HG03457 (cell line): Measurements from ENCODE around the gene GUCY2D.
"Not testable (repeated sequence)": the region's sequence is repeated elsewhere in the genome, so short reads cannot be mapped to it uniquely, and the experiment has no call there.

ENCODE experiments used
- ATAC-seq: cut with Tn5 transposase; IDR thresholded peaks from one replicate; pipeline ENCODE4 v1.9.1; 2021; ENCODE audit warnings: moderate number of reproducible peaks; ENCODE audit not compliant: unreplicated experiment

The GUCY2D gene

DNA sequence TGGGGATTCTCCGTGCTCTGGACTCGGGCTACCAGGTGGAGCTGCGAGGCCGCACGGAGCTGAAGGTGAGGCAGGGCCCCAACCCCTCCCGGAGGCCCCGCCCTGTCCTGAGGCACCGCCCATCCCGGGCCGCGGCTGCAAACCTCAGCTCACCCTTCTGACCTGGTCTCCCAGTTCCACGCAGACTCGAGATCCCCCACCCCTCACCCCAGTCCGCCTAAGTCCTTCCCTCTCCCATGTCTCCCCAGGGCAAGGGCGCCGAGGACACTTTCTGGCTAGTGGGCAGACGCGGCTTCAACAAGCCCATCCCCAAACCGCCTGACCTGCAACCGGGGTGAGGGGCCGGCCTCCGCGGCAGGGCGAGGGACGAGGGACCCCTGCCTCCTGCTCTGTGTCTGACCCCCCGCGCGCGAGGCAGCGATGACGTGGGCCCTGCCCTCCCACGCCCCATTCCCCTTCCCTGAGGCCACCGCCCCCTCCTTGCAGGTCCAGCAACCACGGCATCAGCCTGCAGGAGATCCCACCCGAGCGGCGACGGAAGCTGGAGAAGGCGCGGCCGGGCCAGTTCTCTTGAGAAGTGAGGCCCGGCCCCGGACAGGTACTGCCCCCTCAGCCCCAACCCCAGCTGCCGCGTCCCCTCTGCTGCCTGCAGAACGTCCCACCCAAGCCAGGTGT is 13.7 kb downstream of the GUCY2D start:
- no peak for ATAC-seq

DNA sequence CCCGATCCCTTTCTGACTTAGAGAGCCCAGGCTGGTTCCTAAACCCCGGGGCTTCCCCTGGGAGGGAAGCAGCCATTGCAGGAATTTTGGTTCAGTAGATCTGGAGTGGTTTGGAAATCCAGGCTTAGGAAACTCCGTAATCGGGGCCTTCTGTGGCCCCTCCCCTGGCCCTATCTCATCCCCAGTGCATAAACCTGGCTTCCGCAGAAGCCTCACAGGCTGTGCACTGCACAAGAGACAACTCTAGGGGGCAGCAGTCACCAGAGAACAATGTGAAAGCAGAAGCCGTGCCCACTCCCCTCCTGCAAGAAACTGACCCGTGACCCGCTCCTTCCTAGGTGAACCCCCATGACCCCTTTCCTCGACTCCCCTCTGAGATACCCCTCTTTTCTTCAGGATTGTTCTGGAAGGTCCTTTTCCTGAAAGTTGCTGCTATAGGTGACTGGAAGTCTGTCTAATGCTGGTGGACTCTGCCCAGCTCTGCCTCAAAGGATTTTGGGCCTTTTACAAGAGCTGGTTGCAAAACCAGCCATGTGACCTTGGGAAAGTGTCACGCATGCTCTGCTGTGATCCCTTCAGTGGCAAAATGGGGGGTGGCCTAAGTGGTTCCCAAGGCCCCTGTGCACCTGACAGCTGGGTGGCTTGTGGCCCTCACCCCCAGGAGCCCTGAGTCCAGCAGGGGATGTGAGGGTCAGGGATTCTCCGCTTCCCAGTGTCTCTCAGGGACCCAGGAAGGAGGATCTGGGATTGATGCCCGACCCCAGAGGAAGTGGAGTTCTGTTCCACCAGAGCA is 14.4 kb downstream of the GUCY2D start:
- ATAC-seq, result no peak

GRCh38 chr17:8018436-8018835 is 16.0 kb downstream of the GUCY2D start:
- no peak for ATAC-seq

DNA sequence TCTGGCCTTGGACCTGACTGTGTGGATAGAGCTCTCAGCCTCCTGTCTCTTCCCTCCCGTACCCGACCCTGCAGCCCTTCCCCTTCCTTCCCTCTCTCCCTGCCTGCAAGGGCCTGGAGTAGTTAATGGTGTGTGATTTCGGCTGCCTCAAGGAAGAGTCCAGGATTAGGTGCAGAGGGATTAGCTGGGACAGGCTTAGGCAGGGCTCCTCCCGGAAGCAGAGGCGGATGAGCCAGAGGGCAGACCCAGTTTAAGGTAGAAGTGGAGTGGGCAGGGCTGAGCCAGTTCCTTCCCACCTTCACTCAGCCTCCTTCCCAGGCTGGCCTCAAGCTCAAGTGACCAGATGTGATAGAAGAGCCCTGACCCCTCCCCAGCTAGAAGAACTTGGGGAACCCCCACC is 16.8 kb downstream of the GUCY2D start:
- ATAC-seq, result no peak

GRCh38 chr17:8019665-8020650 is 17.5 kb downstream of the GUCY2D start:
- no peak for ATAC-seq

GRCh38 chr17:8020776-8021564 is 18.6 kb downstream of the GUCY2D start:
- no peak for ATAC-seq

DNA sequence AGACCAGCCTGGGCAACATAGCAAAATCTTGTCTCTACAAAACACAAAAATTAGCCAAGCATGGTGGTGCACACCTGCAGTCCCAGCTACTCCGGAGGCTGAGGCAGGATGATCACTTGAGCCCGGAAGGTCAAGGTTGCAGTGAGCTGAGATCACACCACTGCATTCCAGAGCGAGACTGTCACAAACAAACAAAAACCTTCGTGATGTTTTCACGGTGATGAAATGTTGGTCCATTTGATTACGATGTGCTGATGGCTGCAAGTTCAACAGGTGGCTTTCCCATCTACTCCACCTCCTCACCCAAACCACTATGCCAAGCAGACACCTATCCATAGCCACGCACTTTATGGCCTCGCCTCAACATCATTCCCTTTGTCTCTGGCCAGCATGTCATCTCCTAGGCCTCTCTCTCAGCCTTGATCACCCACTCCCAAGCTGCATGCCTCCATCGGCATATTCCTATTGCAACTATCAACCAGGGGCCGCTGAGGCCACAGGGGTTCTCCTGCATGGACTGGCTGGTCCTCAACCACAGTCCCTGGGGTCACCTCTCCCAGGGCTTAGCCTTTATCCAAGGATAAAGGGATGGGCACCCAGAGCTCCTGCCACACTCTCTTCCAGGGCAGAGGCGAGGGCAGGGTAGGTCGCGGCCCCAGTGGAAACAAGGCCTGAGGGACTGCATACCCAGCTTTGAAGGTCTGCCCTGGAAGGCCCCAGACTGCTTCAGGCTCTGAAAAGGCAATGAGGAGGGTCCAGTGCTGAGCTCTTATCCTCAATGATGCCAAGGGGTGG is 19.3 kb downstream of the GUCY2D start:
- ATAC-seq, result no peak

- ATAC-seq, result no peak
Measured at GRCh38 chr17:8022360-8023003, 20.1 kb downstream of the GUCY2D start.

DNA sequence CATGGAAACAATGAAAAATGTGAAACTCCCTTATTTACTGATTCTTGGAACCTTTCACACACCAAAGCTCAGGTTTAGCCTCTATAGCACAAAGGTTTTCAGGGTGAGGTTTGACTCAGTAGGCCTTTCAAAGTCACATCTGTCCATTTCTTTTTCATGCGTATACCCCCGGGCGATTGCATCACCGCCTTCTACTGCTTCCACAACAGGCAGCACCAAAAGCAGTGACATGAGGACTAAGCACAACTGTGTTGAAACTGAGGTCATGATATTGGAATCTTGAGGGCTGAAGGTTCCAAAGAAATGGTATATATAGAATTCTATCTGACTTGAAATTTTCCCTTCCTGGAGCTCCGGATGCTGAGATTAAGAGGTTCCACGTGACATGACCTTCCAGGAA is 21.7 kb downstream of the GUCY2D start:
- ATAC-seq, result not testable (repeated sequence)

DNA sequence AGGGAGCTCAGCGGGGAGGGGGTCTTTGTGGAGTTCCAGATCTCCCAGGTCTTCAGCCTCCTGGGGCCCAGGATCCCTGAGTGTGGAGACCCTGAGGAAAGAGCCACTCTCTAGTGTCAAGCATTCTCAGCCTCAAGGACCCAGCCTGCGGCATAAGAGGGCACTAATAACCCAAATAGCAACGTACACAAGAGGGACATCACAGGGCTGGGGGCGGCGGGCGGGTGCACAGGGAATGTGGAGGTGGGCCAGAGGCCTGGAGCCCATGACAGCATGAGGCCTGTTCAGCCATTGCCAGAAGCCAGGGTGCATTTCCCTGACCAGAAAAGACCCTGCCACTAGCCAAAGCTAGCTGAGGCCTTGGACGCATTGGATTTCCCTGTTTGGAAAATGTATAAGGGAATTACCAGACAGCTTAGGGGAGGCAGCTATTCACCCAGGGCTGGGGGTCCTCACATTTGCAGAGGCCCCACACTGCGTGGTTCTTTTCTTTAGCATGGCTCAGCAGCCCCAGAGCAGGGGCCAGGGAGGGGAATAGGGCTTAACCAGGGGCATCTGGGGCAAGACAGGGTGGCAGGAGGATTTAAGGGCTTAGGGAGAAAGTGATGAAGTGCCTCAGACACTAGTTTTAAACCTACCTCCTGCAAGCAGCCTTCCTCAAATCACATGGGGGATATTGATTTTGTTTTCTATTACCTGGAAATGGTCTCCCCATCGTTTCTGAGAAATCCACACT is 22.9 kb downstream of the GUCY2D start:
- ATAC-seq, result no peak

DNA sequence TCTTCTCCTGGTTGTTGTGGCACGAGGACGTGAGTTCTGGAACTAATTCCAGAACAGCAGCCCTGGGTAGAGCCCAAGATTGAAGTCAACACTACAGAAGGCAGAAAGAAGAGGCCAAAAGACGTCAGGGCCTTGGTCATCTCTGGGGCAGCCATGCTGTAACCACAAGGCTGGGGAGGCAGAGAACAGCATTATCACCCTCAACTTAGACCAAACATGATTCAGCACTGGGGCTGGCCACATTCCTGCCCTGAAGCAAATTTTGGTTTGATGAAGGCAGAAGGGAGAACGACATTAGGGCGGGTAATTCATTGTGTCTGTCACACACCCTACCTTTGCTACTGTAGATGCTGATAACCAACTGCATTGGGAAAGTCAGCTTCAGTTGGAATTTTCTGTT is 26.7 kb downstream of the GUCY2D start:
- no peak for ATAC-seq

DNA sequence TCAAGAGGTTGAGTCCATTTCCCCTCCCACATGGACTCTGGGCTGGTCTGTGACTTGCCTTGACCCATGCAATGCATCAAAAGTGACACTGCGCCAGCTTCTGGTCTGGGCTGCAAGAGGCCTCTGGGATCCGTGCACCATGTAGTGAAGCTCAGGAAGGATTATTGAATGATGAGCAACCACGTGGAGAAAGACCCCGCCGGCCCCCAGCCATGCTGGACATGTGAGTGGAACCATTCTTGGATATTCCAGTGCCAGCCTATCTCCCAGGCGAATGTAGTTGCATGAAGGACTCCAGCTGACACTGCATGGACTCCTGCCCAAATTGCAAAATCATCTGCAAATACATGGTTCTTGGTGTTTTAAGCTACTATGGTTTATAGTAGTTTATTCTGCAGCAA is 28.8 kb downstream of the GUCY2D start:
- no peak for ATAC-seq

DNA sequence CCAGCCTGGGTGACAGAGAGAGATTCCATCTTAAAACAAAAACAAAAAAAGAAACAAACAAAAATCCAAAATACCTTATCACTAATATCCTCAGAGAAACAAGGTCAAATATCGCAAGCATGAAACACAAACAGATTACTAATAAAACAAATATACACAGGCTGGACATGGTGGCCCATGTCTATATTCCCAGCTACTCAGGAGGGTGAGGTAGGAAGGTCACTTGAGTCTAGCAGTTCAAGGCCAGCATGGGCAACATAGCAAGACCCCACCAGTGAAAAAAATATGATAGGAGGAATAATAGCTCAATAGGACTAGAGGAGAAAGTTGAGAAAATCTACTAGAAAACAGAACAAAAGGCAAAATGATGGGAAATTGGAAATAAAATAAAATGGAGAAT is 29.5 kb downstream of the GUCY2D start:
- no peak for ATAC-seq

GRCh38 chr17:8032442-8032841 is 30.0 kb downstream of the GUCY2D start:
- ATAC-seq, result no peak

- ATAC-seq, result no peak
Measured at GRCh38 chr17:8038954-8039610, 36.7 kb downstream of the GUCY2D start, which contains the start of gene ALOX15B. Gene ALOX15B, plus strand, starts transcription at chr17:8039059. Its CDS starts 97 bp downstream, at chr17:8039156.

GRCh38 chr17:8039611-8040168 is 37.3 kb downstream of the GUCY2D start:
- ATAC-seq, result no peak

DNA sequence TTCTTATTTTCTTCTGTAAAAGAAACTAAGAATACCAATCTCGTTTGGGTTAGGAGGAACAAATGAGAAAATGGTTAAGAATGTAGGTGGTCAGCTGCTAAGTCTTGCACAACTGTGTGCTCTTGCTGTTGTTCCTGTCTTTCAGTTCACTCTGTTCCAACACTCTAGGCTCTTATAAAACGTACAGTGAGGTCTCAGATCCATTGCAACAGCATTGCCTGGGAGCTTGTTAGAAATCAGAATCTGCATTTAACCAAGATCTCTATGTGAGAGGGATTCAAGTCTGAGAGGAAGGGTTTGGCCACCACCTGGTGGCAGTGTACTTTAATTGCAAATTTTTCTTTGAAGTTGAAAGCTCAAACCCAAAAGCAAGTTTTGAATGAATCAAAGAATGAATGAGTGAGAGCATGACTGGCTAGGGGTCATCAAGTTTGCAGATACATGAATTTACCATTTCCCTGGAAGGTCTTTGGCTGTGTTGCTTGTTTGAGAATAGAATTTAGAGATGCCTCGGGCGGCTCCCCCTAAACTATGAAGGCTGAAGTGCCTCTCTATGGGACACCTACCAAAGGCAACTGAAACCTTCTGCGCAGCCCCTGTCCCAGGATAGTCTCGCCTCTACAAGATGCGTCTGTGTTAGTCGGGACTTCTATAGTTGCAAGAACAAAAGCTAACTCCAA is 39.0 kb downstream of the GUCY2D start:
- ATAC-seq, result no peak
